Activated T-cell treated with anti-CD3 and anti-CD28 coated beads, Interleukin-2, amount 50 U/mL, for 48 hours (primary cell): ENCODE measurements around the gene CES2.
"Not testable (repeated sequence)": the region's sequence is repeated elsewhere in the genome, so short reads cannot be mapped to it uniquely, and the experiment has no call there.

Experiments
- DNase-seq, 2 experiments: peaks; one replicate each; pipeline ENCODE4 v3.0.0-alpha.2; 2020

CES2 gene

DNA sequence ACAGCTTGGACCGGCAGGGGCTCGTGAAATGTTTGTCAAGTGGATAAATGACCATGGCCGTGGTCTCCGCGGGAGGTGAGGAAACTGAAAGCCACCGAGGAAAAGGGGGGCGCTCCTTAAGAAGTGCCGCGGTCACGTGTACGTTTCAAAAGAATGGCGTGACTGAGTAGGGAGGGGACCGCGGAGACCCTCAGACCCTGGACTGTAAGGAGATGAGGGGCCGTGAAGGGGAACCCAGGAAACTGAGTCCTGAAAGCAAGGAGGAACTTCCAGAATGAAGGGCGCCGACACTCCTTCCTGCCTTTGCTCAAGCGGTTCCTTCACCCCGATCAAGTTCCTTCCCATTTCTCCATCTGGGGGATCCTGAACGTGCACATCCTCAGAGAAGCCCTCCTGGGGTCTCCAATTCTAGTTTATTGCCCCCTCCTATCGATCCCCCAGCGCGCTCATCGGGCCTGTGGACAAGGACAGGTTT, 440 bp upstream of the CES2 start:
- peak in 1 of 2 experiments; percentile 42 for DNase-seq

DNA sequence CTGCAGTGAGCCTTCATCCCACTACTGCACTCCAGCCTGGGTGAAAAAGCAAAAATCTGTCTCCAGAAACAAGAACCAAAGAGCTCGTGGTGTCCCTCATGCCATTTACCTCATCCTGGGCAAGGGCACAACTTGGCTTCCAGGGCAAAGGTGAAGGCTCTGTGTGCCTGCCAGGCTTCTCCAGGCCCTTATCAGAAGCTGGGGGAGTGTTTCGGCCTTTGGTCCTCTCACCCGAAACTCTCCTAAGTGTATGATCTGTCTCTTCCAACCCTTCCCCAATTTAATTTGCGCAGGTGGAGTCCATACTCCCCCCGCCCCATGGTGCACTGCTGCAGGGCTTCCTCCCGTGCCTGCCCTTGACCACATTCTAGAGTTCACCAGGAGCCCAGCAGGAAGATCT, 1.1 kb downstream of the CES2 start:
- DNase-seq: no peak

DNA sequence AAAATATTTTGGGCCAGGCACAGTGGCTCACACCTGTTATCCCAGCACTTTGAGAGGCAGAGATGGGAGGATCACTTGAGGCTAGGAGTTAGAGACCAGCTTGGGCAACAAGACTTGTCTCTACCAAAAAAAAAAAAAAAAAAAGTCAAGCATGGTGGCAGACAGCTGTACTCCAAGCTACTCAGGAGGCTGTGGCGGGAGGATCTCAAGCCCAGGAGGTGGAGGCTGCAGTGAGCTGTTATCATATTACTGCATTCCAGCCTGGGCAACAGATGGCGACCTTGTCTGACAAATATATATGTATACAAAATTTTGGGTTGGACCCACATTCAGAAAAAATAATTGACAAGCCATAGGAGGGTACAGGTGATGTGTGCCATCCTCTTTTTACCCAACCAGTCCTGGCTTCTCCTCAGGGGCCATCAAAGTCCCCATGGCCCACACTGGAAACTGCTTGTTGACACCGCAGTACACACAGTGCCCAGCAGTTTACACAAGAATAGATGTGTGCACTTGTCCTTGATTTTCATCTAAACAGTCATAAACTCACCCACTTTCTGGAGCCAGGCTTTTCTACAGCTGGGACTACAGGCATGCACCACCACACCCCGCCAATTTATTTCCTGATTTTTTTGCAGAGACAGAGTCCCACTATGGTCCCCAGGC, 1.7 kb downstream of the CES2 start:
- no peak for DNase-seq

DNA sequence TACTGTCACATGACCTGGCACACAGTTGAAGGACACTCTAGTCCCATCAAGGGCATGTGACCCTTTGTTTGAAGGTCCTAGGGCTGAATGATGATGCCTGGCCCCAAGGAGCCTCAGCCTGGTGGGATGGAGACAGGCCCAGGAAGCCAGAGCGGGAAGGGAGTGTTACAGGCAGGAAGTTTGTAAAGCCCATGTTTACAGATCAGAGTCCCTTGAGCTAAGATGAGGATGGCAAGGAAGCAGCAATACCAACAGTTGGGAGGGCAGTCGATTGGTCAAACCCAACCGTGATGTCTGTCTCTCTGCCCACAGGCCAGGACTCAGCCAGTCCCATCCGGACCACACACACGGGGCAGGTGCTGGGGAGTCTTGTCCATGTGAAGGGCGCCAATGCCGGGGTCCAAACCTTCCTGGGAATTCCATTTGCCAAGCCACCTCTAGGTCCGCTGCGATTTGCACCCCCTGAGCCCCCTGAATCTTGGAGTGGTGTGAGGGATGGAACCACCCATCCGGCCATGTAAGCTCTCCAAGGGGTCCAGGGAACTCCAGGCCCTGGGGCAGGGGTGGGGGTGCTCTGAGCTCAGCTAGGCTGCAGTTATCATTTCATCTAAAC, 2.5 kb downstream of the CES2 start:
- DNase-seq: no peak

- no peak for DNase-seq
Observed at GRCh38 chr16:66939366-66939765, 4.0 kb downstream of the CES2 start.

DNA sequence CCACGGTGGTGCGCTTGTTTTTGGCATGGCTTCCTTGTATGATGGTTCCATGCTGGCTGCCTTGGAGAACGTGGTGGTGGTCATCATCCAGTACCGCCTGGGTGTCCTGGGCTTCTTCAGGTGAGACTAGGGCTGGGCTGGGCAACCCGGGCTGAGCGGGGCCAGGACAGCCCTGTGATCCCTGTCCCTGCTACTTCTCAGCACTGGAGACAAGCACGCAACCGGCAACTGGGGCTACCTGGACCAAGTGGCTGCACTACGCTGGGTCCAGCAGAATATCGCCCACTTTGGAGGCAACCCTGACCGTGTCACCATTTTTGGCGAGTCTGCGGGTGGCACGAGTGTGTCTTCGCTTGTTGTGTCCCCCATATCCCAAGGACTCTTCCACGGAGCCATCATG, 4.9 kb downstream of the CES2 start:
- no peak for DNase-seq

- DNase-seq: no peak
Observed at GRCh38 chr16:66942981-66943380, 7.7 kb downstream of the CES2 start.

- DNase-seq: no peak
Observed at GRCh38 chr16:66943426-66944053, 8.2 kb downstream of the CES2 start.

DNA sequence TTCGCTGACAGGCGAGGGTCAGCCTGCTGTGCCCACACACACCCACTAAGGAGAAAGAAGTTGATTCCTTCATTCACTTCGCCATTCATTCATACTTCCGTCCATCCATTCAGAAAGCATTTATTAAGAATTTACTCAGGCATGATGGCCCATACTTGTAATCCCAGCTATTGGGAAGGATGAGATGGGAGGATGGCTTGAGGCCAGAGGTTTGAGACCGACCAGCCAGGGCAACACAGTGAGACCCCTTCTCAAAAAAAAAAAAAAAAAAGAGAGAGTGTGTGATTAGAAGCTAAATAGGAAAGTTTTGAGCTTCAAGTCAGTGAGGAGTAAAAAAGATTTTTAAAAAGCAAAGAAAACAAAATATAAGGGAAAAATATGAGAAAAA, 8.7 kb downstream of the CES2 start:
- no peak for DNase-seq

- DNase-seq: not testable (repeated sequence)
Observed at GRCh38 chr16:66944971-66945370, 9.7 kb downstream of the CES2 start.

DNA sequence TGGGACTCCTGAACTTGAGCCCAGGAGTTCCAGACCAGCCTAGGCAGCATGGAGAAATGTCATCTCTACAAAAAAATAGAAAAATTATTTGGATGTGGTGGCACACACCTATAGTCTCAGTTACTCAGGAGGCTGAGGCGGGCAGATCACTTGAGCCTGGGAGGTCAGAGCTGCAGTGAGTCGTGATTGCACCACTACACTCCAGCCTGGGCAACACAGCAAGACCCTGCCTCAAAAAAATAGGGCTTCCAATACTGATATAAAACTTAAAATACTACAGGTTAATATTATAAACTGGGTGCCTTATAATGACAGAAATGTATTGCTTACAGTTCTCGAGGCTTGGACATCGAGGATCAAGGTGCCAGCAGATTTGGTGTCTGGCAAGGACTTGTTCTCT, 10.6 kb downstream of the CES2 start:
- no peak for DNase-seq

- DNase-seq: no peak
Observed at GRCh38 chr16:66946541-66946940, 11.2 kb downstream of the CES2 start.

DNA sequence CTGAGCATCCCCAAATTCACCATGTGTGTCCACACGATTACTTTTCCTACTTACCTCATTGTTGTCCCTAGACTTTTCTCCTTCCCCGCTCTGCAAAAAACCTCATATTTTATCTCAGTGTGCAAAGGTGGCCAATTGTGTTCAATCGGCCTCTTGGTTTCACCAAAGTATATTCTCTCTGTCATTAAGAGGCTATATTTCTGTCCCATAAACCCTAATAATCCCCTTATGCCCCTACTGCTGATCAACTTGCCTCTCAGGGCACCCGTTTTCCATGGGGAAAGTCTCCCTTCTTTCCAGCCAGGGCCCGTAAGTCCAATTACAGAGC, 11.6 kb downstream of the CES2 start:
- DNase-seq: no peak

- peak; percentile 90 to 96 for DNase-seq
Observed at GRCh38 chr16:66947302-66948065, 12.2 kb downstream of the CES2 start.

- DNase-seq: peak; percentile 44 to 50
Observed at GRCh38 chr16:66948134-66948836, 13.0 kb downstream of the CES2 start.

- DNase-seq: no peak
Observed at GRCh38 chr16:66948837-66949225, 13.5 kb downstream of the CES2 start.

DNA sequence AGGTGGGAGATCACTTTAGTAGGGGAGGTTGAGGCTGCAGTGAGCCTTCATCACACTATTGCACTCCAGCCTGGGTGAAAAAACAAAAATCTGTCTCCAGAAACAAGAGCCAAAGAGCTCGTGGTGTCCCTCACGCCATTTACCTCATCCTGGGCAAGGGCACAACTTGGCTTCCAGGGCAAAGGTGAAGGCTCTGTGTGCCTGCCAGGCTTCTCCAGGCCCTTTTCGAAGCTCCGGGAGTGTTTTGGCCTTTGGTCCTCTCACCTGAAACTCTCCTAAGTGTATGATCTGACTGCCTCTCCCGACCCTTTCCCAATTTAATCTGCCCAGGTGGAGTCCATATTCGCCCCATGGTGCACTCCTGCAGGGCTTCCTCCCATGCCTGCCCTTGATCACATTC, 14.2 kb downstream of the CES2 start:
- DNase-seq: no peak

GRCh38 chr16:66950437-66950836, 15.1 kb downstream of the CES2 start:
- no peak for DNase-seq

DNA sequence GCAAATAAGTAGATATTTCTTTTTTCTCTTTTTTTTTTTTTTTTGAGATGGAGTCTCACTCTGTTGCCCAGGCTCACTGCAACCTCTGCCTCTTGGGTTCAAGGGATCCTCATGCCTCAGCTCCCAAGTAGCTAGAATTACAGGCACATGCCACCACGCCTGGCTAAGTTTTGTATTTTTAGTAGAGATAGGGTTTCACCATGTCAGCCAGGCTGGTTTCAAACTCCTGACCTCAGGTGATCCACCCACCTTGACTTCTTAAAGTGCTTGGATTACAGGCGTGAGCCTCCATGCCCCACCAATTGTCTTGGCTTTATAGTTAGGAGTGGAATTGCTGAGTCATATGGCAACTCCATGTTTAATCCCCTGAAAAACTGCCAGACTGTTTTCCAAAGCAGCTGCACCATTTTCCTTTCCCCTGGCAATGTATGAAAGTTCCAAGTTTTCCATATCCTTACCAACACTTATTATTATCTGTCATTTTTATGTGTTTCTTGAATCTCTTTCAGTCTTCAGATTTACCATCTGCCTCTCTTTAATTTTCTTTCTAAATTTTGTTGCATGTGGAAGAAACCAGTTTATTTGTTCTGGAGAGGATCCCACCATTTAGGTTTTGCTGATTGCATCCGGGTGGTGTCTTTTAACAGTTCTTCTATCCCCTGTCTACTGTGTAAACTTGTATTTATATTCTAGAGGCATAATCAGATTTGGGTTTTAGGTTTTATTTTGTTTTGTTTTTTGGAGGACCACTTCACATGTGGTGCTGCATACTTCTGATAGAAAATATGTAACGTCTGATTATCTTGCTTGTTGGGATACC, 15.9 kb downstream of the CES2 start:
- DNase-seq: no peak

DNA sequence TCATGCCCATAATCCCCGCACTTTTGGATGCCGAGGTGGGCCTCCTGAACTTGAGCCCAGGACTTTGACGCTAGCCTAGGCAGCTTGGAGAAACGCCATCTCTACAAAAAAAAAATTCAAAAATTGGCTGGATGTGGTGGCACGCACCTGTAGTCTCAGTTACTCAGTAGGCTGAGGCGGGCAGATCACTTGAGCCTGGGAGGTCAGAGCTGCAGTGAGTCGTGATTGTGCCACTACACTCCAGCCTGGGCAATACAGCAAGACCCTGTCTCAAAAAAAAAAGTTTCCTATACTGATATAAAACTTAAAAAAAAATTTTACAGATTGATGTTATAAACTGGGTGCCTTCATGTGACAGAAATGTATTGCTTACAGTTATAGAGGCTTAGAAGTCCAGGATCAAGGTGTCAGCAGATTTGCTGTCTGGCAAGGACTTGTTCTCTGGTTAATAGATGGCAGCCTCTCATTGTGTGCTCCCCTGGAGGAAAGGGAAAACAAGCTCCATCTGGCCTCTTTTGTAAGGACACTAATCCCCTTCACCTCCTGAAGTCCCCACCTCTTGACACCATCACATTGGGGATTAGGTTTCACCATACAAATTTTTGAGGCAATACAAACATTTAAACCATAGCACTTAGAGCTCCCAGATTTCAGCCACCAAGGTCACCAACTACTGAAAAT, 17.3 kb downstream of the CES2 start:
- DNase-seq: no peak

GRCh38 chr16:66953462-66954096, 18.3 kb downstream of the CES2 start:
- no peak for DNase-seq
